ENCODE data around the gene PRSS58.

PRSS58 gene

DNA sequence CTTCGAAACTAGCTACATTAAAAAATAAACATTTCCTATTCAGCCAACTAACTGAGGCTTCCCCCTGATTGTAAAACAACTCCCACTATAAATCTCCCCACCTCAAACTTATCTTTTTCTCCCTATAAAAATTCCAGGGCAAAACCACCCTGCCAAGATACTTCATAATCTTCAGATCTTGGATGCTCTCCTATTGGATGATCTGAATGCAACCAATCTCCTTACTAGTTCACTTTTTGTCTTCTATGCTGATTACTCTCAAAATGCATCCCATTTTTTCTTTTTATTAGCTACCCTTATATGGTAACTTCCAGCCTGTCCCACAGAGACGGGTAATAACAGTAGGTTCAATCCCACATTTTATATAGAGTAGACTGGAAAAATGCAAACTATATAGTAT lies 15.0 kb upstream of the PRSS58 start:
- H3K36me3 ChIP-seq (ENCODE audit: control insufficient read depth, insufficient read depth, low read length): no peaks in the 10 kb centered on the region
- no peaks in the 10 kb centered on the region for H3K27me3 ChIP-seq (ENCODE audit: control insufficient read depth, insufficient read depth, low read length)
- H3K9ac ChIP-seq (ENCODE audit: low read length): no peak overlapping the region
- no peak overlapping the region for H3K4me3 ChIP-seq (ENCODE audit: low read length)
- H3K4me1 ChIP-seq (ENCODE audit: control insufficient read depth, insufficient read depth, low read length): no peaks in the 10 kb centered on the region
- no peaks in the 10 kb centered on the region for H3K9me3 ChIP-seq (ENCODE audit: control insufficient read depth, low read length)

DNA sequence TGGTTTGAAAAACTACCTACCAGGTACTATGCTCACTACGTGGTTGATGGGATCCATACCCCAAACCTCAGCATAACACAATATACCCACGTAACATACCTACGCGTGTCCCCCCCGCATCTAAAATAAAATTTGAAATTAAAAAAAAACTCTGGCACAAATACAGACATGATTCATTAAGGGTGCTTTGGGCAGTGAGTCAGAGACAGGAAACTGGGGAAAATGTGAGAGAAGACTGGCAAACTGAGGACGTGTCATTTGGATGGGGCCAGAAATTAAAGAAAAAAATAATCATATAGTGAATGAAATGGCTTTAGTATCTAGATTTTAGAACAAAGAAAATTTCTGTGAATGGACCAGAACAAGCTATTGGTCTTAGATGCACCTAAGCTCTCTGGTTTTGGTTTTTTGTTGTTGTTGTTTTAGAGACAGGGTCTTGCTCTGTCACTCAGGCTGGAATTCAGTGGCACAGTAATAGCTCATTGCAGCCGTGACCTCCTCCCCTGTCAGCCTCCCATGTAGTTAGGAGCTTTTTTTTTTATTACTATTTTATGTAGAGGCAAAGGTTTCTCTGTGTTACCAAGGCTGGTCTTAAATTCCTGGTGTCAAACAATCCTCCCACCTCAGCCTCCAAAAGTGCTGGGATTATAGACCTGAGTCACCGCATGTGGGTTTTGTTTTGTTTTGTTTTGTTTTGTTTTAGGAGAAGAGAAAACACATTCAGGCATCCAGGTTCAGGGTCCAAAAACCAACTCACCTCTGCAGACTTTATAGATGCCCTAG lies 5.9 kb upstream of the PRSS58 start:
- Histone ChIP-seq H3K27me3 (ENCODE audit: control insufficient read depth, insufficient read depth, low read length) (no peaks in the 10 kb centered on the region), H3K36me3 (ENCODE audit: control insufficient read depth, insufficient read depth, low read length) (no peaks in the 10 kb centered on the region), H3K9ac (ENCODE audit: low read length) (no peak overlapping the region), H3K4me1 (ENCODE audit: control insufficient read depth, insufficient read depth, low read length) (no peaks in the 10 kb centered on the region), H3K9me3 (ENCODE audit: control insufficient read depth, low read length) (no peaks in the 10 kb centered on the region), H3K4me3 (ENCODE audit: low read length) (no peak overlapping the region)

DNA sequence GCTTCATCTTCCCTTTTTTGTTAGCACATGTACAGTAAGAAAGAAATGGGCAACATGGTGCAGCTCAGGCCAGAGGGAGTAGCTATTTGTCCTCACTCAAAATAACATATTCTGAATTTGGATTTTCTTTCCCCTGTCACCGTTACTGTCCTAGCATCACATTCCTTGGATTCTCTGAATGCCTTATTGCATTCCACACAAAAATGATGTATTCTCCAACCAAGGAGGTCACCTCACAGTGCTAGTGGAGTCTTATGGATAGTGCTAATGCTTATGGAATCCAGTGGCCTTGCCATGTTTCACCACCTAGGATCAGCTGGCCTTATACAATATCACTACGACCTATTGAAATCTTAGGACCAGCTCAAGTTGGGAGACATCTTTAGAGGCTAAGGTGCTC lies 7.2 kb downstream of the PRSS58 start:
- no peaks in the 10 kb centered on the region for H3K4me1 ChIP-seq (ENCODE audit: control insufficient read depth, insufficient read depth, low read length)
- no peak overlapping the region for H3K4me3 ChIP-seq (ENCODE audit: low read length)
- H3K27me3 ChIP-seq (ENCODE audit: control insufficient read depth, insufficient read depth, low read length): no peaks in the 10 kb centered on the region
- H3K9ac ChIP-seq (ENCODE audit: low read length): no peak overlapping the region
- H3K9me3 ChIP-seq (ENCODE audit: control insufficient read depth, low read length): no peaks in the 10 kb centered on the region
- no peaks in the 10 kb centered on the region for H3K36me3 ChIP-seq (ENCODE audit: control insufficient read depth, insufficient read depth, low read length)

DNA sequence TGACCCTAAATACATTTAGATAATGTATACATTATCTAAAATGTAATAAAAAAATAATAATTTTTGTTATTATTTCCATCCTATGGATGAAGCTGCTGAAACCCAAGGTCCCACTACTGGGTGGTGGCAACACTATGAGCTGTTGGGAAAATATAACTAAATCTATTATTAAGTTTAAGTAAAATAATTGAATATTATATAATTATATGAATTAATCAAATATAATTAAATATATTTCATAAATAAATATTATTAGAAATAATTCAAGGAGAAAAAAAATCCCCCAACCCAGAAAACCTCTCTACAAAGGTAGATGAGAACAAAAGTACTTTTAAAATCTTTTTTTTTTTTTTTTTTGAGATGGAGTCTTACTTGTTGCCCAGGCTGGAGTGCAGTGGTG lies 7.9 kb downstream of the PRSS58 start:
- H3K36me3 ChIP-seq (ENCODE audit: control insufficient read depth, insufficient read depth, low read length): no peaks in the 10 kb centered on the region
- no peaks in the 10 kb centered on the region for H3K9me3 ChIP-seq (ENCODE audit: control insufficient read depth, low read length)
- no peak overlapping the region for H3K4me3 ChIP-seq (ENCODE audit: low read length)
- H3K9ac ChIP-seq (ENCODE audit: low read length): no peak overlapping the region
- no peaks in the 10 kb centered on the region for H3K4me1 ChIP-seq (ENCODE audit: control insufficient read depth, insufficient read depth, low read length)
- H3K27me3 ChIP-seq (ENCODE audit: control insufficient read depth, insufficient read depth, low read length): no peaks in the 10 kb centered on the region

DNA sequence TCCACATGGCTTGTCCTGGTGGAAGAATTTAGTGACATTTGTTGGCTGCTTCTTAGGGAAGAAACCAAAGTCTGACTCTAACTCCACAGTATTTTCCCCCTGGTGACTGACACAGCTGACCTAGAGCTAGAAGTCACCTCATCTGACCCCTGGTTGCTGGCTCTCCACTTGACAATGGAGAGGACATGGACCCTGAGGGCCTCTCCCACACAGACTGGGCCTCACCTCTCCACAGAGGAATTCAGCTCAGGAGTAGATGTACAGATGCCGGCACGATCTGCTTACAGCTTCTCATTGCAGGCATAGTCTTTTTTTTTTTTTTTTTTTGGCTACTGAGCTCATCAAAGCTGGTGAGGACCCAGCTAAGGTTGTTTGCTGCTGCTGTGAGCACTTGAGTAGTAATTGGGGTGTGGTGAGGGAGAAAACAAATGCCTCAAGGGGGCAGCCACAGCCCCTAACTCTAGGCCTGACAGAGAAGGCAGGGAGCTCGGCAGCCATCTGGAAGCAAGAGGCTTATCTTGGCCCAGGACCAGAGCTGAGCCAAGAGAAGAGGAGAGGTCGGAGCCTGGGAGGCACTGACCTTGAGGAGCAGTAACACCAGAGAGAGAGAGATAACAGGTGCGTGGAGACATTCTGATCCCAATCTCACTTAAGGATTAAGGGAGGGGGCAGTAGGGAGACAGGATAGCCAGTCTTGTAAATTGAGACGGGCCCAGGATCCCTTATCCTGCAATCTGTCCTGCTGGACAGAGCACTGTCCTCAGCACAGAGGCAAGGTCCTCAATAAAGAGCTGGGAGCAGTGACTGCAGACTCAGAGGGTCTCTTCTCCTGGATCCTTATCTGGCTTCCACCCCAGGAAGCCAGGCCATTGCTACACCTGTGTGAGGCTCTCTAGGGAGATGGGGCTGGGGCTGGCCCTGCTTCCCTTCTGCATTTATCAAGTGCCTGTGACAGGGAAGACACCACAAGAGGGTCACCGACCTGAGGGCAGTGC lies 9.4 kb downstream of the PRSS58 start:
- no peaks in the 10 kb centered on the region for H3K4me1 ChIP-seq (ENCODE audit: control insufficient read depth, insufficient read depth, low read length)
- no peaks in the 10 kb centered on the region for H3K36me3 ChIP-seq (ENCODE audit: control insufficient read depth, insufficient read depth, low read length)
- H3K9ac ChIP-seq (ENCODE audit: low read length): no peak overlapping the region
- H3K4me3 ChIP-seq (ENCODE audit: low read length): no peak overlapping the region
- no peaks in the 10 kb centered on the region for H3K27me3 ChIP-seq (ENCODE audit: control insufficient read depth, insufficient read depth, low read length)
- H3K9me3 ChIP-seq (ENCODE audit: control insufficient read depth, low read length): no peaks in the 10 kb centered on the region

DNA sequence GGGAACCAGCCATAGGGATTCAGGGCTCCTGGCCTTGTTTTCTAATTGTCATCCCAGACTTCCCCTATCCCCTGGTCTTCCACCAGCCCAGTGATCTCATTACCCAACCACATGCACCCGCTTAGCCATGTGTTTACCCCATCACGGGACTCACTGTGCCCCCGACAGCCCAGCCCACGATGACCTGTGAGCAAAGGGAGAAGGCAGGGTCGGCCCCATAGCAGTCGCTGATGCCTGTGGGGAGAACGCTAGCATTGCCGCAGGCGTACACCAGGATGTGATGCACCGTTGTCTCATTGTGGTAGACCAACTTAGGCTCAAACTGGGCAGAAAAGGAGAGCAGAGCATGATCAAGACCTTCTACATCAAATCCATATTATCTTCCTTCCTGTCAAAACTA lies 14.0 kb downstream of the PRSS58 start:
- no peaks in the 10 kb centered on the region for H3K4me1 ChIP-seq (ENCODE audit: control insufficient read depth, insufficient read depth, low read length)

DNA sequence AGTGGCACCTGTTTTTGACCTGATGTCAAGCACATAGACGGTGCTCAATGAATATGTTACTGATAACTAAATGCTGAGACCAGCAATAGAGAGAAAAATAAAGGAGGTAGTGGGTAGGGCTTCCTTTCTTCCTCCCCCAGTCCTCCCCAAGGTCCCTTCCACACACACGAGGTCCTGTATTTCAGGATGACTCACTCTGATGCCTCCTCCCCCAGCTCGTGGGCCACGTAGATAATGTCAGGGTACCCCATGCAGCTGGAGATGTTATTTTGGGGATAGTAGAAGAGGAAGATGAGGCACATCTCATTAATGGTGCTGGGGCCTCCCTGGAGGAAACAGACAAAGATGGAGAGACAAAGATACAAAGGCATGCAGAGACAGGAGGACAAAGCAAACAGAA lies 17.3 kb downstream of the PRSS58 start:
- no peak overlapping the region for H3K4me3 ChIP-seq (ENCODE audit: low read length)

More for the DNA sequence above, 14.0 kb downstream of the PRSS58 start:
- no peaks in the 10 kb centered on the region for H3K9me3 ChIP-seq (ENCODE audit: control insufficient read depth, low read length)
- H3K36me3 ChIP-seq (ENCODE audit: control insufficient read depth, insufficient read depth, low read length): no peaks in the 10 kb centered on the region
- H3K4me3 ChIP-seq (ENCODE audit: low read length): no peak overlapping the region
- no peaks in the 10 kb centered on the region for H3K27me3 ChIP-seq (ENCODE audit: control insufficient read depth, insufficient read depth, low read length)
- H3K9ac ChIP-seq (ENCODE audit: low read length): no peak overlapping the region

DNA sequence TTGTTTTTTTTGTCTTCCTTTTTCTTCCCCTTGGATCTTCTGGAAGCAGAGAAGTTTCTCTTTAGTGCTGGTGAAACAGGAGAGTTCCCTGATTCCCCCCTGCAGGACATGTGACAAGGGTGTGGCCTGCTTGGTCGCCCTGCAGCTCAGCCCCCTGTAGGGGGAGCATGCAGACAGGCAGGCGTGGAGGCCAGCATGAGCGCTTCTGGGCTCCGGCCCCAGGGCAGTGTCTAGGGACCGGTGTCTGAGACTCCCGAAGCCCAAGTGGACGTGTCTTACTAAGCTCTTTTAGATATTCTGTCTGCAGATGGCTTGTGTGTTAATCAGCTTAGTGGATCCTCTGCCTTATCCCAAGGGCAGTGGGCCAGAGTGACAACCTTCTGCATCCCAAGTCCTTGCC lies 26.1 kb downstream of the PRSS58 start:
- H3K27me3 ChIP-seq (ENCODE audit: control insufficient read depth, insufficient read depth, low read length): no peaks in the 10 kb centered on the region
- no peak overlapping the region for H3K4me3 ChIP-seq (ENCODE audit: low read length)
- H3K4me1 ChIP-seq (ENCODE audit: control insufficient read depth, insufficient read depth, low read length): no peaks in the 10 kb centered on the region
- no peaks in the 10 kb centered on the region for H3K9me3 ChIP-seq (ENCODE audit: control insufficient read depth, low read length)
- H3K9ac ChIP-seq (ENCODE audit: low read length): no peak overlapping the region
- H3K36me3 ChIP-seq (ENCODE audit: control insufficient read depth, insufficient read depth, low read length): no peaks in the 10 kb centered on the region

More for the DNA sequence above, 17.3 kb downstream of the PRSS58 start:
- H3K36me3 ChIP-seq (ENCODE audit: control insufficient read depth, insufficient read depth, low read length): no peaks in the 10 kb centered on the region
- no peaks in the 10 kb centered on the region for H3K4me1 ChIP-seq (ENCODE audit: control insufficient read depth, insufficient read depth, low read length)
- no peaks in the 10 kb centered on the region for H3K27me3 ChIP-seq (ENCODE audit: control insufficient read depth, insufficient read depth, low read length)
- no peaks in the 10 kb centered on the region for H3K9me3 ChIP-seq (ENCODE audit: control insufficient read depth, low read length)
- H3K9ac ChIP-seq (ENCODE audit: low read length): no peak overlapping the region

DNA sequence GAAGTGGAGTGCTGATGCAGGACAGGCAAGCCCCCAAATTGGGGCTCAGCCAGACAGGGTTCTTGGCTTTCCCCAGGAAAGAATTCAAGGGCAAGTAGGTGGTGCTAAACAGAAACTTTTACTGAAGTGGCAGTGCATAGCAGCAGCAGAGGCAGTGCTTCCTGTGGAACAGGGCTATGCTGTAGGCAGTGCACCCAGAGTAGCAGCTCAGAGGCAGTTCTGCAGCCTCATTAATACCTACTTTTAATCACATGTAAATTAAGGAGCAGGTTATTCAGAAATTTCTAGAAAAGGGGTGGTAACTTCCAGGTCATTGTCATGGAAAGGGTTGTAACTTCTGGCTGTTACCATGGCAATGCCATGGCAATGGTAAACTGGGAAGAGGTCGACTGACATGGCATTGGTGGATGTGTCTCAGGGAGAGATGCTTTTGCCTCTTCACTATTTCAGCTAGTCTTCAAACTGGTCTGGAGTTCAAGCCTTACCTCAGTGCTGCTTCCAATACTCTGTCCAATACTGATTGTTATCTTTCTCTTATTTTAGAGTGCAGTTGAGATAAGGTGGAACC lies 29.2 kb downstream of the PRSS58 start:
- H3K36me3 ChIP-seq (ENCODE audit: control insufficient read depth, insufficient read depth, low read length): no peaks in the 10 kb centered on the region
- no peaks in the 10 kb centered on the region for H3K4me1 ChIP-seq (ENCODE audit: control insufficient read depth, insufficient read depth, low read length)
- no peak overlapping the region for H3K4me3 ChIP-seq (ENCODE audit: low read length)
- no peak overlapping the region for H3K9ac ChIP-seq (ENCODE audit: low read length)
- no peaks in the 10 kb centered on the region for H3K9me3 ChIP-seq (ENCODE audit: control insufficient read depth, low read length)
- no peaks in the 10 kb centered on the region for H3K27me3 ChIP-seq (ENCODE audit: control insufficient read depth, insufficient read depth, low read length)

All from mucosa of stomach (tissue), 1 donor.